ENCODE measurements around the gene LRP10. TPM values are rescaled to one million over a fixed set of nuclear protein-coding genes. Genes with fewer than 3 reads are reported as not detected.

LRP10 gene
- total RNA-seq, 1 donor from 2014 or later, result 0.92 TPM

- H3K4me3 ChIP-seq, result no peak overlapping the region
- H3K4me1 Mint-ChIP-seq, result peaks cover 9% of the 10 kb centered on the region
- no peaks in the 10 kb centered on the region for H3K36me3 ChIP-seq
- H2AFZ ChIP-seq (replicated peaks), result no peak overlapping the region
- H3K4me3 Mint-ChIP-seq, result peak overlapping the region; percentile 39
- DNase-seq (ENCODE audit: low spot score), result no peak
- H3K79me2 ChIP-seq (ENCODE audit: low read depth), result no peaks in the 10 kb centered on the region
- peak overlapping the region; percentile 72 for H3K27ac Mint-ChIP-seq
- no peaks in the 10 kb centered on the region for H3K9me3 ChIP-seq (ENCODE audit: low read depth)
- no peaks in the 10 kb centered on the region for H4K20me1 ChIP-seq (ENCODE audit: low read depth)
- H3K27ac ChIP-seq, result no peak overlapping the region
- H3K4me1 ChIP-seq, result peaks cover 3% of the 10 kb centered on the region
- peaks cover 19% of the 10 kb centered on the region for H3K36me3 Mint-ChIP-seq
- TF ChIP-seq EZH2 (IDR thresholded peaks at IDR 0.05) (no peak), EZH2phosphoT487 (IDR thresholded peaks at IDR 0.05) (no peak), CTCF (IDR thresholded peaks at IDR 0.05) (no peak)
- peaks cover 9% of the 10 kb centered on the region for H3K27me3 Mint-ChIP-seq (ENCODE audit: insufficient read depth, low read depth)
- H3K4me2 ChIP-seq, result no peak overlapping the region
- peaks cover 15% of the 10 kb centered on the region for H3F3A ChIP-seq (ENCODE audit: low read depth)
- H3K9ac ChIP-seq, result no peak overlapping the region
- H3K9me3 Mint-ChIP-seq, result no peaks in the 10 kb centered on the region
- no peaks in the 10 kb centered on the region for H3K27me3 ChIP-seq
Measured at GRCh38 chr14:22875748-22876319, 4.3 kb downstream of the LRP10 start.

DNA sequence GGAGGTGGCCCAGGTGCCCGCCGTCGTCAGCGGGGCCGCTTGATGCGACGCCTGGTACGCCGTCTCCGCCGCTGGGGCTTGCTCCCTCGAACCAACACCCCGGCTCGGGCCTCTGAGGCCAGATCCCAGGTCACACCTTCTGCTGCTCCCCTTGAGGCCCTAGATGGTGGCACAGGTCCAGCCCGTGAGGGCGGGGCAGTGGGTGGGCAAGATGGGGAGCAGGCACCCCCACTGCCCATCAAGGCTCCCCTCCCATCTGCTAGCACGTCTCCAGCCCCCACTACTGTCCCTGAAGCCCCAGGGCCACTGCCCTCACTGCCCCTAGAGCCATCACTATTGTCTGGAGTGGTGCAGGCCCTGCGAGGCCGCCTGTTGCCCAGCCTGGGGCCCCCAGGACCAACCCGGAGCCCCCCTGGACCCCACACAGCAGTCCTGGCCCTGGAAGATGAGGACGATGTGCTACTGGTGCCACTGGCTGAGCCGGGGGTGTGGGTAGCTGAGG, 5.5 kb downstream of the LRP10 start:
- H3K27ac Mint-ChIP-seq, result no peak overlapping the region
- Histone ChIP-seq H3K9ac (no peak overlapping the region), H2AFZ (replicated peaks) (no peak overlapping the region)

GRCh38 chr14:22878271-22879246, 7.0 kb downstream of the LRP10 start:
- Histone ChIP-seq H3K9me3 (ENCODE audit: low read depth) (no peaks in the 10 kb centered on the region), H2AFZ (replicated peaks) (no peak overlapping the region), H3F3A (ENCODE audit: low read depth) (peaks cover 13% of the 10 kb centered on the region), H3K36me3 (no peaks in the 10 kb centered on the region), H4K20me1 (ENCODE audit: low read depth) (no peaks in the 10 kb centered on the region), H3K9ac (no peak overlapping the region), H3K27me3 (no peaks in the 10 kb centered on the region), H3K27ac (no peak overlapping the region), H3K79me2 (ENCODE audit: low read depth) (no peaks in the 10 kb centered on the region), H3K4me3 (no peak overlapping the region), H3K4me1 (peaks cover 14% of the 10 kb centered on the region), H3K4me2 (no peak overlapping the region)
- Mint-ChIP-seq H3K36me3 (peaks cover 17% of the 10 kb centered on the region), H3K4me3 (no peak overlapping the region), H3K9me3 (no peaks in the 10 kb centered on the region), H3K4me1 (peaks cover 21% of the 10 kb centered on the region), H3K27ac (peak overlapping the region; percentile 9), H3K27me3 (ENCODE audit: insufficient read depth, low read depth) (peaks cover 5% of the 10 kb centered on the region)
- TF ChIP-seq CTCF (IDR thresholded peaks at IDR 0.05) (no peak), EZH2 (IDR thresholded peaks at IDR 0.05) (no peak), EZH2phosphoT487 (IDR thresholded peaks at IDR 0.05) (no peak)
- DNase-seq (ENCODE audit: low spot score), result no peak

More for the DNA sequence above, 5.5 kb downstream of the LRP10 start:
- no peak overlapping the region for H3K4me3 Mint-ChIP-seq
- H3K9me3 Mint-ChIP-seq, result no peaks in the 10 kb centered on the region
- no peak for DNase-seq (ENCODE audit: low spot score)
- Histone ChIP-seq H3F3A (ENCODE audit: low read depth) (peaks cover 4% of the 10 kb centered on the region), H3K79me2 (ENCODE audit: low read depth) (no peaks in the 10 kb centered on the region), H3K4me3 (no peak overlapping the region), H3K27me3 (no peaks in the 10 kb centered on the region), H3K9me3 (ENCODE audit: low read depth) (no peaks in the 10 kb centered on the region), H3K4me1 (peaks cover 1% of the 10 kb centered on the region), H3K4me2 (no peak overlapping the region), H3K36me3 (no peaks in the 10 kb centered on the region), H3K27ac (no peak overlapping the region), H4K20me1 (ENCODE audit: low read depth) (no peaks in the 10 kb centered on the region)
- peaks cover 19% of the 10 kb centered on the region for H3K36me3 Mint-ChIP-seq
- TF ChIP-seq EZH2phosphoT487 (IDR thresholded peaks at IDR 0.05) (no peak), EZH2 (IDR thresholded peaks at IDR 0.05) (no peak), CTCF (IDR thresholded peaks at IDR 0.05) (no peak)
- H3K4me1 Mint-ChIP-seq, result peaks cover 12% of the 10 kb centered on the region
- H3K27me3 Mint-ChIP-seq (ENCODE audit: insufficient read depth, low read depth), result peaks cover 7% of the 10 kb centered on the region

Data from neural progenitor cell (in vitro differentiated cells).